BE2C (cell line): ENCODE results near the gene EIF4EBP2.

Experiments used
- DNase-seq: peaks from one replicate; pipeline ENCODE4 v3.0.0-alpha.2; 2020
- H3K27me3 ChIP-seq: fragments of 250-450 bp; sonication (Bioruptor Pico); 2 replicates; pipeline ENCODE4 v1.5.1; 2020; ENCODE audit warnings: mild to moderate bottlenecking
- H3K36me3 ChIP-seq: fragments of 250-450 bp; sonication (Bioruptor Pico); 2 replicates; pipeline ENCODE4 v1.5.1; 2020; ENCODE audit warnings: mild to moderate bottlenecking
- H3K4me1 ChIP-seq: fragments of 250-450 bp; sonication (Bioruptor Pico); 2 replicates; pipeline ENCODE4 v1.5.1; 2020
- H3K4me3 ChIP-seq: 2 replicates; pipeline ENCODE4 v1.5.1; 2011; ENCODE audit warnings: low read depth, low read length
- H3K9me3 ChIP-seq: fragments of 250-450 bp; sonication (Bioruptor Pico); 2 replicates; pipeline ENCODE4 v1.5.1; 2020
- CTCF ChIP-seq: IDR thresholded peaks from 2 replicates; pipeline ENCODE4 v1.5.1; 2012; ENCODE audit warnings: mild to moderate bottlenecking, low read depth, low read length

EIF4EBP2 gene

GRCh38 chr10:70465832-70466231 lies 61.9 kb downstream of the EIF4EBP2 start:
- H3K9me3 ChIP-seq, result no peaks in the 10 kb centered on the region
- no peak for DNase-seq
- no peaks in the 10 kb centered on the region for H3K36me3 ChIP-seq
- H3K4me3 ChIP-seq, result no peak overlapping the region
- no peak for TF ChIP-seq CTCF
- no peaks in the 10 kb centered on the region for H3K27me3 ChIP-seq
- H3K4me1 ChIP-seq, result no peaks in the 10 kb centered on the region

GRCh38 chr10:70466951-70467350 lies 63.0 kb downstream of the EIF4EBP2 start:
- H3K36me3 ChIP-seq, result no peaks in the 10 kb centered on the region
- no peak overlapping the region for H3K4me3 ChIP-seq
- DNase-seq, result no peak
- no peak for TF ChIP-seq CTCF
- no peaks in the 10 kb centered on the region for H3K27me3 ChIP-seq
- no peaks in the 10 kb centered on the region for H3K4me1 ChIP-seq
- no peaks in the 10 kb centered on the region for H3K9me3 ChIP-seq

GRCh38 chr10:70472799-70473454 lies 69.0 kb downstream of the EIF4EBP2 start:
- Histone ChIP-seq H3K36me3 (no peaks in the 10 kb centered on the region), H3K9me3 (no peaks in the 10 kb centered on the region), H3K4me1 (no peaks in the 10 kb centered on the region; the same call in 1 of the 2 replicates), H3K4me3 (no peak overlapping the region), H3K27me3 (no peaks in the 10 kb centered on the region; the same call in 1 of the 2 replicates)
- TF ChIP-seq CTCF, result no peak
- no peak for DNase-seq

- Histone ChIP-seq H3K9me3 (no peaks in the 10 kb centered on the region), H3K36me3 (no peaks in the 10 kb centered on the region), H3K4me1 (no peaks in the 10 kb centered on the region; the same call in 1 of the 2 replicates), H3K4me3 (no peak overlapping the region), H3K27me3 (no peaks in the 10 kb centered on the region; the same call in none of the 2 replicates)
- DNase-seq, result no peak
- no peak for TF ChIP-seq CTCF
These were observed 70.8 kb downstream of the EIF4EBP2 start for GRCh38 chr10:70474780-70475179.

- no peak for TF ChIP-seq CTCF
- DNase-seq, result no peak
- Histone ChIP-seq H3K9me3 (no peaks in the 10 kb centered on the region), H3K27me3 (no peaks in the 10 kb centered on the region; the same call in none of the 2 replicates), H3K4me1 (no peaks in the 10 kb centered on the region; the same call in 1 of the 2 replicates), H3K36me3 (no peaks in the 10 kb centered on the region), H3K4me3 (no peak overlapping the region)
These were observed 71.7 kb downstream of the EIF4EBP2 start for GRCh38 chr10:70475661-70476060.

GRCh38 chr10:70476249-70477035 lies 72.5 kb downstream of the EIF4EBP2 start:
- H3K4me3 ChIP-seq, result no peak overlapping the region
- no peaks in the 10 kb centered on the region; the same call in none of the 2 replicates for H3K27me3 ChIP-seq
- no peak for DNase-seq
- no peaks in the 10 kb centered on the region; the same call in 1 of the 2 replicates for H3K4me1 ChIP-seq
- H3K36me3 ChIP-seq, result no peaks in the 10 kb centered on the region
- H3K9me3 ChIP-seq, result no peaks in the 10 kb centered on the region
- no peak for TF ChIP-seq CTCF
